Panc1 (cell line): ENCODE results near the gene FTCDNL1. TPM values are rescaled to one million over a fixed set of nuclear protein-coding genes. Genes with fewer than 3 reads are reported as not detected.

Experiments used
- ATAC-seq: fragments of 200-7000 bp; cut with Tn5 transposase; 2 replicates; pipeline ENCODE4 v1.9.1; 2020; ENCODE audit warnings: mild to moderate bottlenecking, moderate library complexity
- BruUV-seq: library from RNA; stranded (reverse); fragments of 400-500 nt; replicated peaks from 2 replicates; lab custom pipeline; 2021; lab: Mats Ljungman, UMichigan
- CTCF ChIA-PET: fragments of 300-600 bp; sonication (Branson Sonifier 250); formaldehyde crosslinking; loops from one replicate; lab custom pipeline; 2022; ENCODE audit warnings: antibody characterized with exemption; lab: Charles Lee
- POLR2A ChIA-PET: fragments of 300-600 bp; sonication (Branson Sonifier 250); formaldehyde crosslinking; loops from one replicate; lab custom pipeline; 2022; ENCODE audit warnings: antibody characterized with exemption; lab: Charles Lee
- DNase-seq: peaks from one replicate; pipeline ENCODE4 v3.0.0-alpha.2; 2010; ENCODE audit warnings: low read depth, low spot score
- H3K27ac ChIP-seq: 2 replicates; pipeline ENCODE4 v1.5.1; 2011; ENCODE audit warnings: mild to moderate bottlenecking, low read length, inconsistent platforms
- H3K27me3 ChIP-seq: fragments of 200-500 bp; sonication (Bioruptor generic); 2 replicates; pipeline ENCODE4 v1.6.0; 2014; ENCODE audit warnings: low read length, inconsistent platforms; ENCODE audit not compliant: control insufficient read depth, insufficient read depth
- H3K36me3 ChIP-seq: fragments of 200-500 bp; sonication (Bioruptor generic); 2 replicates; pipeline ENCODE4 v1.5.1; 2014; ENCODE audit warnings: inconsistent platforms, mild to moderate bottlenecking, low read length, moderate library complexity; ENCODE audit not compliant: control insufficient read depth, insufficient read depth
- H3K4me1 ChIP-seq: 2 replicates; pipeline ENCODE4 v1.5.1; 2011; ENCODE audit warnings: inconsistent platforms, mild to moderate bottlenecking, low read length, moderate library complexity; ENCODE audit not compliant: control insufficient read depth, insufficient read depth
- H3K4me3 ChIP-seq, 2 experiments: 2 replicates each; pipeline ENCODE4 v1.5.1; 2011 to 2012; ENCODE audit warnings: low read depth in 2 of 2, low read length in 2 of 2, mild to moderate bottlenecking in 2 of 2, inconsistent platforms in 1 of 2, moderate library complexity in 1 of 2
- H3K9me3 ChIP-seq: fragments of 200-500 bp; sonication (Bioruptor generic); 2 replicates; pipeline ENCODE4 v1.5.1; 2014; ENCODE audit warnings: low read depth, mild to moderate bottlenecking, inconsistent platforms, low read length, moderate library complexity; ENCODE audit not compliant: control insufficient read depth, insufficient read depth
- CTCF ChIP-seq: fragments of 450-650 bp; IDR thresholded peaks from 2 replicates; pipeline ENCODE4 v1.5.1; 2017; ENCODE audit warnings: mild to moderate bottlenecking
- POLR2AphosphoS5 ChIP-seq: IDR thresholded peaks from 2 replicates; pipeline ENCODE4 v1.6.1; 2012; ENCODE audit warnings: mild to moderate bottlenecking, low read depth, low read length, moderate library complexity
- REST ChIP-seq, 2 experiments: IDR thresholded peaks; 2 replicates each; pipeline ENCODE4 v1.6.1; 2011 to 2012; ENCODE audit warnings: low read depth in 2 of 2, control low read depth in 1 of 2, low read length in 1 of 2, mild to moderate bottlenecking in 1 of 2, moderate library complexity in 1 of 2; ENCODE audit not compliant: insufficient read depth in 1 of 2
- SIN3A ChIP-seq: IDR thresholded peaks from 2 replicates; pipeline ENCODE4 v1.6.1; 2012; ENCODE audit warnings: low read depth, mild to moderate bottlenecking, low read length, moderate library complexity, borderline replicate concordance; ENCODE audit not compliant: insufficient read depth
- TCF7L2 ChIP-seq: IDR thresholded peaks from 2 replicates; pipeline ENCODE4 v1.6.1; 2011; ENCODE audit warnings: mild to moderate bottlenecking, low read depth, low read length, inconsistent platforms
- in situ Hi-C: cut with HindIII; loops from 2 replicates; pipeline ENCODE4 v1.10.0; 2016; ENCODE audit warnings: low sequenced_read_pairs, low pct_unique_long_range_greater_than_20kb
- intact Hi-C: fragments of 100-400 bp; cut with micrococcal nuclease; formaldehyde crosslinking; loops from one replicate; pipeline ENCODE4 v1.10.0; 2022; ENCODE audit not compliant: unreplicated experiment
- total RNA-seq: library from RNA; stranded (reverse); gene quantifications from one replicate; pipeline ENCODE4 v1.2.1, GENCODE V29; 2021; ENCODE audit not compliant: unreplicated experiment

The FTCDNL1 gene
- total RNA-seq, 1 experiment from 2014 or later: 2.8 TPM

GRCh38 chr2:199818026-199818425 is 33.0 kb downstream of the FTCDNL1 start:
- Histone ChIP-seq H3K36me3 (no peaks in the 10 kb centered on the region), H3K27ac (no peak overlapping the region), H3K4me1 (no peaks in the 10 kb centered on the region), H3K9me3 (no peaks in the 10 kb centered on the region), H3K4me3 (no peak overlapping the region), H3K27me3 (no peaks in the 10 kb centered on the region)
- ATAC-seq (no peak), DNase-seq (no peak)
- ChIA-PET CTCF (no interaction called here), POLR2A (no interaction called here)
- no TSS peak for BruUV-seq
- intact Hi-C loops (no loop called here), in situ Hi-C loops (no loop called here)
- TF ChIP-seq REST (IDR thresholded peaks at IDR 0.05; ENCODE audit: insufficient read depth in 1 of 2, low read depth in 2 of 2, low read length in 1 of 2): no peak
- TF ChIP-seq POLR2AphosphoS5: no peak
- TF ChIP-seq SIN3A: no peak
- no peak for TF ChIP-seq CTCF

- intact Hi-C loops: no loop called here
- no peak for ATAC-seq
- CTCF ChIA-PET: no interaction called here
Measured at GRCh38 chr2:199814817-199815211, 36.2 kb downstream of the FTCDNL1 start.

More at GRCh38 chr2:199814817-199815211, 36.2 kb downstream of the FTCDNL1 start:
- H3K4me3 ChIP-seq: no peak overlapping the region
- in situ Hi-C loops: no loop called here
- BruUV-seq: no TSS peak
- H3K4me1 ChIP-seq: no peaks in the 10 kb centered on the region
- no peaks in the 10 kb centered on the region for H3K9me3 ChIP-seq
- TF ChIP-seq TCF7L2 (no peak), POLR2AphosphoS5 (no peak), SIN3A (no peak), REST (IDR thresholded peaks at IDR 0.05; ENCODE audit: insufficient read depth in 1 of 2, low read depth in 2 of 2, low read length in 1 of 2) (no peak), CTCF (no peak)
- POLR2A ChIA-PET: no interaction called here
- no peak overlapping the region for H3K27ac ChIP-seq
- H3K36me3 ChIP-seq: no peaks in the 10 kb centered on the region
- no peak for DNase-seq
- H3K27me3 ChIP-seq: no peaks in the 10 kb centered on the region
